Naive thymus-derived CD4-positive, alpha-beta T cell (primary cell): ENCODE measurements around the gene GSAP. TPM values are rescaled to one million over a fixed set of nuclear protein-coding genes. Genes with fewer than 3 reads are reported as not detected.

Experiments
- ATAC-seq: fragments of 150-1000 bp; cut with Tn5 transposase; 2 replicates; pipeline ENCODE4 v1.10.0; 2021; ENCODE audit warnings: mild to moderate bottlenecking, moderate library complexity
- CTCF ChIA-PET: fragments of 350-600 bp; sonication (Branson Sonifier 250); formaldehyde crosslinking; loops from one replicate; lab custom pipeline; 2021; ENCODE audit warnings: antibody characterized with exemption; lab: Charles Lee
- POLR2A ChIA-PET: fragments of 350-600 bp; sonication (Branson Sonifier 250); formaldehyde crosslinking; loops from one replicate; lab custom pipeline; 2021; ENCODE audit warnings: antibody characterized with exemption, inconsistent platforms; lab: Charles Lee
- DNase-seq, 9 donors: peaks; one replicate each; pipeline versions ENCODE4 v3.0.0 to v3.0.0-alpha.2; 2020 to 2022; ENCODE audit warnings: mixed read lengths in 1 of 9
- H3K27ac ChIP-seq: one replicate; pipeline ENCODE4 v1.7.0; 2013; ENCODE audit warnings: mild to moderate bottlenecking, low read depth, low read length, moderate library complexity
- H3K27me3 ChIP-seq, 2 donors: one replicate each; pipeline ENCODE4 v1.7.0; 2013; ENCODE audit warnings: low read length in 2 of 2, mild to moderate bottlenecking in 2 of 2, moderate library complexity in 2 of 2; ENCODE audit not compliant: control insufficient read depth in 2 of 2, insufficient read depth in 2 of 2
- H3K36me3 ChIP-seq, 3 experiments: 1 replicate in 2 of 3; 2 replicates in 1 of 3; pipeline ENCODE4 v1.7.0; 2013; ENCODE audit warnings: low read length in 3 of 3, mild to moderate bottlenecking in 3 of 3, moderate library complexity in 1 of 3; ENCODE audit not compliant: insufficient read depth in 3 of 3, control insufficient read depth in 2 of 3
- H3K4me1 ChIP-seq, 2 donors: one replicate each; pipeline ENCODE4 v1.7.0; 2013; ENCODE audit warnings: low read length in 2 of 2, mild to moderate bottlenecking in 2 of 2, moderate library complexity in 1 of 2; ENCODE audit not compliant: control insufficient read depth in 2 of 2, insufficient read depth in 2 of 2
- H3K4me3 ChIP-seq: 2 replicates; pipeline ENCODE4 v1.7.0; 2013; ENCODE audit warnings: mild to moderate bottlenecking, low read length
- H3K9me3 ChIP-seq, 3 experiments: 1 replicate in 2 of 3; 2 replicates in 1 of 3; pipeline ENCODE4 v1.7.0; 2013; ENCODE audit warnings: low read length in 3 of 3; ENCODE audit not compliant: control insufficient read depth in 2 of 3
- H3K27ac Mint-ChIP-seq, 9 donors: one replicate each; pipeline ENCODE4 v1.8.0; 2020 to 2022; ENCODE audit warnings: mixed read lengths in 9 of 9, mild to moderate bottlenecking in 8 of 9, moderate library complexity in 5 of 9, inconsistent platforms in 2 of 9
- H3K27me3 Mint-ChIP-seq, 5 donors: one replicate each; pipeline ENCODE4 v1.8.0; 2021 to 2022; ENCODE audit warnings: mixed read lengths in 5 of 5, mild to moderate bottlenecking in 1 of 5
- H3K36me3 Mint-ChIP-seq, 5 donors: one replicate each; pipeline ENCODE4 v1.8.0; 2020 to 2022; ENCODE audit warnings: mixed read lengths in 5 of 5, mild to moderate bottlenecking in 3 of 5, inconsistent platforms in 1 of 5
- H3K4me1 Mint-ChIP-seq, 7 donors: one replicate each; pipeline ENCODE4 v1.8.0; 2020 to 2022; ENCODE audit warnings: mixed read lengths in 7 of 7, mild to moderate bottlenecking in 3 of 7, inconsistent platforms in 1 of 7
- H3K4me3 Mint-ChIP-seq, 10 donors: one replicate each; pipeline ENCODE4 v1.8.0; 2020 to 2022; ENCODE audit warnings: mild to moderate bottlenecking in 10 of 10, mixed read lengths in 10 of 10, moderate library complexity in 6 of 10, inconsistent platforms in 2 of 10
- H3K9me3 Mint-ChIP-seq, 11 donors: one replicate each; pipeline ENCODE4 v1.8.0; 2020 to 2022; ENCODE audit warnings: mixed read lengths in 11 of 11, mild to moderate bottlenecking in 4 of 11, inconsistent platforms in 1 of 11, moderate library complexity in 1 of 11
- intact Hi-C, 2 donors: fragments of 100-400 bp; cut with micrococcal nuclease; formaldehyde crosslinking; loops; one replicate each; pipeline ENCODE4 v1.15.1; 2023
- polyA plus RNA-seq, 2 donors: library from polyadenylated mRNA; unstranded; fragments of 300-500 nt; fragmentation: Illumina TruSeq; gene quantifications; one replicate each; pipeline ENCODE4 v1.2.3, GENCODE V29; 2021
- total RNA-seq, 6 experiments: library from RNA in 5 of 6; stranded (reverse) in 5 of 6; gene quantifications; 1 replicate in 5 of 6; 2 replicates in 1 of 6; pipeline ENCODE4 v1.2.3 and lab custom pipeline; 2021 to 2026

GSAP gene
- total and polyA plus RNA-seq, 7 experiments from 2014 or later = 6.6 to 59.8 (median 29.1) TPM

GRCh38 chr7:77295549-77295948, 120.6 kb downstream of the GSAP start:
- Mint-ChIP-seq H3K27ac (no peak overlapping the region), H3K4me3 (no peak overlapping the region), H3K27me3 (no peaks in the 10 kb centered on the region), H3K36me3 (peaks cover 22 to 66% (median 57%) of the 10 kb centered on the region in 5 donors), H3K4me1 (peaks cover 0 to 4% (median 0%) of the 10 kb centered on the region in 7 donors), H3K9me3 (peaks cover 5 to 31% (median 13%) of the 10 kb centered on the region in 11 donors)
- CTCF ChIA-PET = no interaction called here
- Histone ChIP-seq H3K27ac (no peak overlapping the region), H3K36me3 (no peaks in the 10 kb centered on the region), H3K9me3 (no peaks in the 10 kb centered on the region), H3K27me3 (no peaks in the 10 kb centered on the region), H3K4me1 (no peaks in the 10 kb centered on the region), H3K4me3 (no peak overlapping the region)
- no peak for DNase-seq
- intact Hi-C loops = no loop called here
- POLR2A ChIA-PET = no interaction called here
- ATAC-seq = no peak

GRCh38 chr7:77293046-77293445, 123.1 kb downstream of the GSAP start:
- H3K4me1 Mint-ChIP-seq = peaks cover 0 to 4% (median 0%) of the 10 kb centered on the region in 7 donors
- no peak overlapping the region for H3K4me3 Mint-ChIP-seq
- no peak overlapping the region for H3K27ac Mint-ChIP-seq
- H3K9me3 Mint-ChIP-seq = peaks cover 0 to 19% (median 11%) of the 10 kb centered on the region in 11 donors
- ATAC-seq = no peak
- Histone ChIP-seq H3K4me3 (no peak overlapping the region), H3K4me1 (no peaks in the 10 kb centered on the region), H3K36me3 (peaks cover 0 to 6% (median 0%) of the 10 kb centered on the region in 3 experiments), H3K9me3 (no peaks in the 10 kb centered on the region), H3K27ac (no peak overlapping the region), H3K27me3 (no peaks in the 10 kb centered on the region)
- CTCF ChIA-PET = no interaction called here
- intact Hi-C loops = loop anchor here in 1 of 2 donors (1.0 kb wide), 1 partner anchor 358 kb away; no protein-coding TSS in a partner anchor
- H3K36me3 Mint-ChIP-seq = peaks cover 22 to 60% (median 54%) of the 10 kb centered on the region in 5 donors
- POLR2A ChIA-PET = no interaction called here
- DNase-seq = no peak
- H3K27me3 Mint-ChIP-seq = no peaks in the 10 kb centered on the region

- Mint-ChIP-seq H3K27me3 (no peaks in the 10 kb centered on the region), H3K36me3 (peaks cover 8 to 62% (median 54%) of the 10 kb centered on the region in 5 donors), H3K27ac (no peak overlapping the region), H3K4me3 (no peak overlapping the region), H3K9me3 (peaks cover 0 to 11% (median 0%) of the 10 kb centered on the region in 11 donors), H3K4me1 (peaks cover 0 to under 1% (median 0%) of the 10 kb centered on the region in 7 donors)
- ChIA-PET POLR2A (no interaction called here), CTCF (no interaction called here)
- no peak for ATAC-seq
- no peak overlapping the region for H3K27ac ChIP-seq
- H3K9me3 ChIP-seq = no peaks in the 10 kb centered on the region
- no peak for DNase-seq
- H3K4me3 ChIP-seq = no peak overlapping the region
- no peaks in the 10 kb centered on the region for H3K27me3 ChIP-seq
- peaks cover 0 to 17% (median 0%) of the 10 kb centered on the region in 3 experiments for H3K36me3 ChIP-seq
- intact Hi-C loops = no loop called here
- no peaks in the 10 kb centered on the region for H3K4me1 ChIP-seq
Measured at GRCh38 chr7:77290425-77290824, 125.7 kb downstream of the GSAP start.

- peaks cover 11 to 61% (median 52%) of the 10 kb centered on the region in 5 donors for H3K36me3 Mint-ChIP-seq
- peaks cover 0 to 17% (median 0%) of the 10 kb centered on the region in 3 experiments for H3K36me3 ChIP-seq
- no peaks in the 10 kb centered on the region for H3K4me1 Mint-ChIP-seq
- no peak overlapping the region for H3K4me3 Mint-ChIP-seq
- no peak overlapping the region for H3K27ac Mint-ChIP-seq
- no peaks in the 10 kb centered on the region for H3K9me3 ChIP-seq
- DNase-seq (no peak), ATAC-seq (no peak)
- CTCF ChIA-PET = no interaction called here
- no peaks in the 10 kb centered on the region for H3K4me1 ChIP-seq
- H3K27me3 Mint-ChIP-seq = no peaks in the 10 kb centered on the region
- POLR2A ChIA-PET = no interaction called here
- no peak overlapping the region for H3K27ac ChIP-seq
- H3K9me3 Mint-ChIP-seq = peaks cover 0 to 11% (median 0%) of the 10 kb centered on the region in 11 donors
- H3K27me3 ChIP-seq = no peaks in the 10 kb centered on the region
- intact Hi-C loops = no loop called here
- no peak overlapping the region for H3K4me3 ChIP-seq
Measured at GRCh38 chr7:77289387-77289786, 126.8 kb downstream of the GSAP start.

GRCh38 chr7:77288676-77289320, 127.4 kb downstream of the GSAP start:
- Mint-ChIP-seq H3K4me1 (no peaks in the 10 kb centered on the region), H3K36me3 (peaks cover 11 to 64% (median 52%) of the 10 kb centered on the region in 5 donors), H3K9me3 (peaks cover 0 to 11% (median 0%) of the 10 kb centered on the region in 11 donors), H3K27me3 (no peaks in the 10 kb centered on the region), H3K27ac (no peak overlapping the region), H3K4me3 (no peak overlapping the region)
- intact Hi-C loops = no loop called here
- ATAC-seq (no peak), DNase-seq (no peak)
- H3K27me3 ChIP-seq = no peaks in the 10 kb centered on the region
- ChIA-PET POLR2A (no interaction called here), CTCF (no interaction called here)
- peaks cover 0 to 17% (median 0%) of the 10 kb centered on the region in 3 experiments for H3K36me3 ChIP-seq
- H3K4me1 ChIP-seq = no peaks in the 10 kb centered on the region
- no peaks in the 10 kb centered on the region for H3K9me3 ChIP-seq
- no peak overlapping the region for H3K4me3 ChIP-seq
- no peak overlapping the region for H3K27ac ChIP-seq

GRCh38 chr7:77284616-77285015, 131.5 kb downstream of the GSAP start:
- ATAC-seq (no peak), DNase-seq (no peak)
- Mint-ChIP-seq H3K27me3 (no peaks in the 10 kb centered on the region), H3K27ac (no peak overlapping the region), H3K4me1 (peaks cover 0 to 1% (median 0%) of the 10 kb centered on the region in 7 donors), H3K4me3 (no peak overlapping the region), H3K9me3 (peaks cover 0 to 11% (median 0%) of the 10 kb centered on the region in 11 donors), H3K36me3 (peaks cover 3 to 60% (median 40%) of the 10 kb centered on the region in 5 donors)
- Histone ChIP-seq H3K4me1 (no peaks in the 10 kb centered on the region), H3K4me3 (no peak overlapping the region), H3K36me3 (peaks cover 0 to 21% (median 0%) of the 10 kb centered on the region in 3 experiments), H3K27ac (no peak overlapping the region), H3K9me3 (no peaks in the 10 kb centered on the region), H3K27me3 (no peaks in the 10 kb centered on the region)
- ChIA-PET POLR2A (no interaction called here), CTCF (no interaction called here)
- intact Hi-C loops = no loop called here

GRCh38 chr7:77284005-77284404, 132.1 kb downstream of the GSAP start:
- Mint-ChIP-seq H3K4me3 (no peak overlapping the region), H3K27ac (peak overlapping the region in 1 of 9 donors; percentile 38), H3K27me3 (no peaks in the 10 kb centered on the region), H3K36me3 (peaks cover 3 to 54% (median 34%) of the 10 kb centered on the region in 5 donors), H3K9me3 (peaks cover 0 to 7% (median 0%) of the 10 kb centered on the region in 11 donors), H3K4me1 (peaks cover 0 to 1% (median 0%) of the 10 kb centered on the region in 7 donors)
- H3K4me3 ChIP-seq = no peak overlapping the region
- H3K27me3 ChIP-seq = no peaks in the 10 kb centered on the region
- ATAC-seq (no peak), DNase-seq (no peak)
- intact Hi-C loops = no loop called here
- H3K27ac ChIP-seq = no peak overlapping the region
- no peaks in the 10 kb centered on the region for H3K4me1 ChIP-seq
- H3K36me3 ChIP-seq = peaks cover 0 to 21% (median 0%) of the 10 kb centered on the region in 3 experiments
- no peaks in the 10 kb centered on the region for H3K9me3 ChIP-seq
- ChIA-PET POLR2A (no interaction called here), CTCF (no interaction called here)
